COLO829 (cell line): ENCODE results near the gene DOCK1.

ENCODE experiments used
- DNase-seq: peaks from one replicate; pipeline ENCODE4 v3.0.0; 2012; ENCODE audit warnings: low spot score

The DOCK1 gene

GRCh38 chr10:126955396-126955795 is 50.2 kb downstream of the DOCK1 start:
- DNase-seq, result no peak

GRCh38 chr10:126955934-126956711 is 50.9 kb downstream of the DOCK1 start:
- DNase-seq, result no peak

GRCh38 chr10:126956712-126957108 is 51.5 kb downstream of the DOCK1 start:
- no peak for DNase-seq

- DNase-seq, result no peak
Measured at GRCh38 chr10:126957111-126957510, 51.9 kb downstream of the DOCK1 start.

GRCh38 chr10:126959431-126959830 is 54.2 kb downstream of the DOCK1 start:
- DNase-seq, result no peak

GRCh38 chr10:126959906-126960685 is 54.9 kb downstream of the DOCK1 start:
- no peak for DNase-seq

GRCh38 chr10:126963354-126963753 is 58.1 kb downstream of the DOCK1 start:
- no peak for DNase-seq

GRCh38 chr10:126964190-126964589 is 59.0 kb downstream of the DOCK1 start:
- no peak for DNase-seq

- no peak for DNase-seq
Measured at GRCh38 chr10:126966938-126967337, 61.7 kb downstream of the DOCK1 start.

GRCh38 chr10:126969310-126969709 is 64.1 kb downstream of the DOCK1 start:
- DNase-seq, result no peak

- DNase-seq, result peak; percentile 51
Measured at GRCh38 chr10:126972635-126973414, 67.6 kb downstream of the DOCK1 start.

- DNase-seq, result no peak
Measured at GRCh38 chr10:126975221-126975620, 70.0 kb downstream of the DOCK1 start.

GRCh38 chr10:126977216-126977615 is 72.0 kb downstream of the DOCK1 start:
- no peak for DNase-seq

- DNase-seq, result no peak
Measured at GRCh38 chr10:126979311-126979710, 74.1 kb downstream of the DOCK1 start.

GRCh38 chr10:126993208-126993607 is 88.0 kb downstream of the DOCK1 start:
- no peak for DNase-seq

GRCh38 chr10:126997801-126998590 is 92.8 kb downstream of the DOCK1 start:
- DNase-seq, result no peak

- no peak for DNase-seq
Measured at GRCh38 chr10:127000598-127000997, 95.4 kb downstream of the DOCK1 start.

- DNase-seq, result no peak
Measured at GRCh38 chr10:127003032-127003685, 97.9 kb downstream of the DOCK1 start.

GRCh38 chr10:127006453-127006852 is 101.2 kb downstream of the DOCK1 start:
- DNase-seq, result no peak

- no peak for DNase-seq
Measured at GRCh38 chr10:127009366-127009765, 104.1 kb downstream of the DOCK1 start.

GRCh38 chr10:127011174-127011573 is 105.9 kb downstream of the DOCK1 start:
- DNase-seq, result no peak
